WERI-Rb-1 (cell line): ENCODE results near the gene EVL.

Experiments
- DNase-seq: peaks from one replicate; pipeline ENCODE4 v3.0.0-alpha.2; 2020
- H3K27ac ChIP-seq: fragments of 250-450 bp; sonication (Bioruptor Pico); 2 replicates; pipeline ENCODE4 v1.5.1; 2020; ENCODE audit warnings: mild to moderate bottlenecking, moderate library complexity
- H3K27me3 ChIP-seq: fragments of 250-450 bp; sonication (Bioruptor Pico); 2 replicates; pipeline ENCODE4 v1.5.1; 2021; ENCODE audit warnings: mild to moderate bottlenecking, low read depth, moderate library complexity; ENCODE audit not compliant: insufficient read depth, severe bottlenecking
- H3K36me3 ChIP-seq: fragments of 250-450 bp; sonication (Bioruptor Pico); 2 replicates; pipeline ENCODE4 v1.5.1; 2020; ENCODE audit warnings: mild to moderate bottlenecking, moderate library complexity
- H3K4me3 ChIP-seq: 2 replicates; pipeline ENCODE4 v1.5.1; 2011; ENCODE audit warnings: low read depth, mild to moderate bottlenecking, control low read depth, low read length
- H3K9me3 ChIP-seq: fragments of 250-450 bp; sonication (Bioruptor Pico); 2 replicates; pipeline ENCODE4 v1.5.1; 2021; ENCODE audit warnings: mild to moderate bottlenecking, moderate library complexity; ENCODE audit not compliant: severe bottlenecking
- TF ChIP-seq, protein P1 (sequence below): IDR thresholded peaks from 2 replicates; pipeline ENCODE4 v1.5.1; 2011; ENCODE audit warnings: low read depth, mild to moderate bottlenecking, control low read depth, inconsistent platforms, low read length

Gene EVL

DNA sequence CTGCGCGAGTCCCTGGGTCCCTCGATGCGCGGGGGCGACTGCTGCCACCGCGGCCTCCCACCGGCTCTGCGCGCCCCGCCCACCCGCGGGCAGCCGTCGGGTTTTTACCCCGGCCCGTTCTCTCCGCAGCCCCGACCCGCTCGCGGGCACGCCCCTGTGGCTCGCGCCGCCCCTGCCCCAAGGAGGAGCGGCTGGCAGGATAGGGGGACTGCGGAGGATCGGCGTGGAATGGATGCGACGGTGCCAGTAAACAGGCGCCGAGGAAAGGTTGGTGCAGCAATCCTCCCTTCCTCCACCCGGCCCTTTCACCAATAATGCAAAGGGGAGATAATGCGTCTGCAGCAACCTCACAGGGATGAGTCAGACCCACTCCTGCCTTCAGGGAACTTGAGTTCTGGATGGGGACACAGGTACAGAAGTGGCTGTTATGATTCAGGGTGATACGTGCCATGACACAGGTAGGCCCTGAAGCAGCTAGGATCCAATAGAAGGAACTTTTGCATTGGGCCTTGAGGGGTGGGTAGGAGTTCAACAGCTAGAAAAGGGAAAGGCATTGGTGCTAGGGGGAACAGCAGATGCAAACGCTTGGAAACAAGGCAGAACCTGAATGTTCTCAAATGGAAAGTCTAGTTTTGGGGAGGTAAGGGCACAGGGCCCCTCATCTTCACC lies 94.8 kb downstream of the EVL start:
- TF ChIP-seq, protein P1, sequence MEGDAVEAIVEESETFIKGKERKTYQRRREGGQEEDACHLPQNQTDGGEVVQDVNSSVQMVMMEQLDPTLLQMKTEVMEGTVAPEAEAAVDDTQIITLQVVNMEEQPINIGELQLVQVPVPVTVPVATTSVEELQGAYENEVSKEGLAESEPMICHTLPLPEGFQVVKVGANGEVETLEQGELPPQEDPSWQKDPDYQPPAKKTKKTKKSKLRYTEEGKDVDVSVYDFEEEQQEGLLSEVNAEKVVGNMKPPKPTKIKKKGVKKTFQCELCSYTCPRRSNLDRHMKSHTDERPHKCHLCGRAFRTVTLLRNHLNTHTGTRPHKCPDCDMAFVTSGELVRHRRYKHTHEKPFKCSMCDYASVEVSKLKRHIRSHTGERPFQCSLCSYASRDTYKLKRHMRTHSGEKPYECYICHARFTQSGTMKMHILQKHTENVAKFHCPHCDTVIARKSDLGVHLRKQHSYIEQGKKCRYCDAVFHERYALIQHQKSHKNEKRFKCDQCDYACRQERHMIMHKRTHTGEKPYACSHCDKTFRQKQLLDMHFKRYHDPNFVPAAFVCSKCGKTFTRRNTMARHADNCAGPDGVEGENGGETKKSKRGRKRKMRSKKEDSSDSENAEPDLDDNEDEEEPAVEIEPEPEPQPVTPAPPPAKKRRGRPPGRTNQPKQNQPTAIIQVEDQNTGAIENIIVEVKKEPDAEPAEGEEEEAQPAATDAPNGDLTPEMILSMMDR: no peak
- H3K4me3 ChIP-seq: peak overlapping the region; percentile 53
- H3K27me3 ChIP-seq: peaks cover 20% of the 10 kb centered on the region

DNA sequence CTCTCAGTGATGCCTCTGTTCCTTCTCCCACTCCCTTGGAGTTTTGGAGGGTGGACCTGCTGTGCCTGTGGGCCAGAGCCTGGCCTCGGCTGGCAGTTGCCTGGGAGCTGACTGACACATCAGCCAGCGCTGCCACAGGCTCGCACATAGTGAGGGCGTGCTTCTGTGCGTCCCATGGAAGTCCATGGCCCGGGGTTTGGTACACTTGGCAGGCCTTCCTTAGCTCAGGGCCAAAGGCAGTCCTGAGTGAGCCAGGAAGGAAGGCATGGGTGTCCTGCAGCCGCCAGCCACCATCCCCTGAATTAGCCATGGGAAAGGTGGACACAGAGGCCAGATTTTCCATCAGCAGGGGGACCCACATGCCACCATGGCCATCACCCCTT lies 95.3 kb downstream of the EVL start:
- TF ChIP-seq, protein P1: no peak
- H3K27me3 ChIP-seq: peaks cover 20% of the 10 kb centered on the region
- DNase-seq: no peak
- H3K9me3 ChIP-seq: peaks cover 6% of the 10 kb centered on the region
- H3K27ac ChIP-seq: no peak overlapping the region
- H3K4me3 ChIP-seq: no peak overlapping the region
- no peaks in the 10 kb centered on the region for H3K36me3 ChIP-seq

More for the DNA sequence above, 94.8 kb downstream of the EVL start:
- Histone ChIP-seq H3K36me3 (no peaks in the 10 kb centered on the region), H3K9me3 (peaks cover 6% of the 10 kb centered on the region), H3K27ac (no peak overlapping the region)
- no peak for DNase-seq

- H3K9me3 ChIP-seq: peaks cover under 1% of the 10 kb centered on the region
- no peak overlapping the region for H3K4me3 ChIP-seq
- no peaks in the 10 kb centered on the region for H3K36me3 ChIP-seq
- TF ChIP-seq, protein P1: no peak
- no peak for DNase-seq
- H3K27ac ChIP-seq: no peak overlapping the region
- H3K27me3 ChIP-seq: peaks cover 4% of the 10 kb centered on the region
Observed at GRCh38 chr14:100165376-100165775, 100.2 kb downstream of the EVL start.

GRCh38 chr14:100165831-100166440 lies 100.7 kb downstream of the EVL start:
- DNase-seq: no peak
- Histone ChIP-seq H3K27ac (no peak overlapping the region), H3K4me3 (no peak overlapping the region), H3K27me3 (no peaks in the 10 kb centered on the region), H3K36me3 (no peaks in the 10 kb centered on the region), H3K9me3 (no peaks in the 10 kb centered on the region)
- TF ChIP-seq, protein P1: no peak

GRCh38 chr14:100168506-100168905 lies 103.3 kb downstream of the EVL start:
- Histone ChIP-seq H3K27ac (no peak overlapping the region), H3K4me3 (no peak overlapping the region), H3K27me3 (no peaks in the 10 kb centered on the region), H3K9me3 (no peaks in the 10 kb centered on the region), H3K36me3 (no peaks in the 10 kb centered on the region)
- TF ChIP-seq, protein P1: no peak
- no peak for DNase-seq
